Measurements from ENCODE around the gene FYB1. TPM values are rescaled to one million over a fixed set of nuclear protein-coding genes. Genes with fewer than 3 reads are reported as not detected.
"Not testable (repeated sequence)": the region's sequence is repeated elsewhere in the genome, so short reads cannot be mapped to it uniquely, and the experiment has no call there.

Gene FYB1
- total RNA-seq, 2 donors from 2014 or later = 161 to 168 TPM

- DNase-seq (ENCODE audit: low spot score in 2 of 2); H3K36me3 Mint-ChIP-seq; ATAC-seq; H3K9me3 Mint-ChIP-seq; H3K27ac Mint-ChIP-seq: not testable (repeated sequence)
These were observed 15.1 kb upstream of the FYB1 start for GRCh38 chr5:39234494-39234893.

GRCh38 chr5:39233783-39234182, 14.4 kb upstream of the FYB1 start:
- no peak for DNase-seq (ENCODE audit: low spot score in 2 of 2)
- ATAC-seq = no peak
- no peaks in the 10 kb centered on the region for H3K9me3 Mint-ChIP-seq
- H3K27ac Mint-ChIP-seq = no peak overlapping the region
- H3K36me3 Mint-ChIP-seq = no peaks in the 10 kb centered on the region

DNA sequence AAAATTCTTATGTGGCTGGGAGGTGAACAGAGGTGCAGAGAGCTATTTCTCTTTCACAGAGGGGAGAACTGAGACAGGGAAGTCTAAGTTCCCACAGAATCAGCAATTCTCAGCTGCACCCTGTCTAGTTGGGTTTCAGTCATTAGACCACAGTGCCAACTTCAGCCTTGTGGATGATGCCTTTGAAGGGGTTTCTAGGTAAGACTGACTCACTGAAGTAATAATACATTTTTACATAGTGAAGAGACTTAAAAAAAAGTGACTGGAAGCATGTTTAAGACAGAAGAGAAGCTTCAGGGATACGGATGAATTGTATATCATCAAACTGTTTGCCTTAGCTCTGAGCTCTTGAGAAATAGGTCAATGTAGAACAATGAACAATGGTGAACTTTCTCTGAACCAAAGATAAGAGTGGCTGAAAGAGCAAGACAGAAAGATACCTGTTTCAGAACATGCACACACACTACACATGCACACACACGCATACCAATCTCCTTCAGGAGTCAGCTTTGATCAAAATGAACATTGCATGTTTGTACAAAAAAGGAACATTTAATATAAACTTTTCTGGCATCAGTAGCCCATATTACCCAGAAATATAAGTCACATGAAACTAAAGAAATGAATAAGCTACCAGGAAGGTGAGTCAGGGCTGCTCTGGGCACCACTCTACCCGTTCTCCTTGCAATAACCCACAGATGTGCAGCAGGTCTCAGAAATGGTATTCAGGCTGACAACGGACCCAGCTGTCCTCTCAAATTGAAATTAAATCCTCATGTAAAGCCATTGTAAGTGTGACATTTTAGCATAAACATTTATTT, 12.6 kb upstream of the FYB1 start:
- ATAC-seq (peak; percentile 94), DNase-seq (ENCODE audit: low spot score in 2 of 2) (peak in 1 of 2 donors; percentile 44)
- Mint-ChIP-seq H3K36me3 (no peaks in the 10 kb centered on the region), H3K27ac (peak overlapping the region; percentile 95 to 97), H3K9me3 (no peaks in the 10 kb centered on the region)

- no peak overlapping the region for H3K27ac Mint-ChIP-seq
- no peaks in the 10 kb centered on the region for H3K36me3 Mint-ChIP-seq
- H3K9me3 Mint-ChIP-seq = no peaks in the 10 kb centered on the region
- DNase-seq (ENCODE audit: low spot score in 2 of 2) (no peak), ATAC-seq (no peak)
These were observed 9.2 kb upstream of the FYB1 start for GRCh38 chr5:39228596-39228995.

- ATAC-seq = no peak
- no peak for DNase-seq (ENCODE audit: low spot score in 2 of 2)
- H3K27ac Mint-ChIP-seq = peak overlapping the region in 1 of 2 donors; percentile 66
- no peaks in the 10 kb centered on the region for H3K36me3 Mint-ChIP-seq
- no peaks in the 10 kb centered on the region for H3K9me3 Mint-ChIP-seq
These were observed 7.2 kb upstream of the FYB1 start for GRCh38 chr5:39226558-39226957.

DNA sequence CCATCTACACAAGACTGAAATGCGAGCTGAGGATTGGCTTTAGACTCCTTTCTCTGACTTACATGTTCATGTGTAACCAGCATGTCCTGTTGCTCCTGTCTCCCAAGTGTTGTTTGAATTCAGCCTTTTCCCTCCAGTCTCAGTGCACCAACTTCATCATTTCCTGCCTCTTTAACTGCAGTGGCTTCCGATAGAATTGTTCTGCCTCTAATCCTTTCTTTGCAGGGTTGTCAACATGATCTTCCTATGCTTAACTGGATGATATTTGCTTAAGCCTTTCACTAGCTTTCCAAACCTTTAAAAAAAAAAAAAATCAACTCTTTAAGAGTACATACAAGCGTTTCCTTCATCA, 6.7 kb upstream of the FYB1 start:
- ATAC-seq = no peak
- no peak for DNase-seq (ENCODE audit: low spot score in 2 of 2)
- Mint-ChIP-seq H3K9me3 (no peaks in the 10 kb centered on the region), H3K27ac (peak overlapping the region in 1 of 2 donors; percentile 66), H3K36me3 (no peaks in the 10 kb centered on the region)

GRCh38 chr5:39225405-39226099, 6.2 kb upstream of the FYB1 start:
- DNase-seq (ENCODE audit: low spot score in 2 of 2) (no peak), ATAC-seq (no peak)
- Mint-ChIP-seq H3K9me3 (no peaks in the 10 kb centered on the region), H3K36me3 (no peaks in the 10 kb centered on the region), H3K27ac (peak overlapping the region in 1 of 2 donors; percentile 66)

DNA sequence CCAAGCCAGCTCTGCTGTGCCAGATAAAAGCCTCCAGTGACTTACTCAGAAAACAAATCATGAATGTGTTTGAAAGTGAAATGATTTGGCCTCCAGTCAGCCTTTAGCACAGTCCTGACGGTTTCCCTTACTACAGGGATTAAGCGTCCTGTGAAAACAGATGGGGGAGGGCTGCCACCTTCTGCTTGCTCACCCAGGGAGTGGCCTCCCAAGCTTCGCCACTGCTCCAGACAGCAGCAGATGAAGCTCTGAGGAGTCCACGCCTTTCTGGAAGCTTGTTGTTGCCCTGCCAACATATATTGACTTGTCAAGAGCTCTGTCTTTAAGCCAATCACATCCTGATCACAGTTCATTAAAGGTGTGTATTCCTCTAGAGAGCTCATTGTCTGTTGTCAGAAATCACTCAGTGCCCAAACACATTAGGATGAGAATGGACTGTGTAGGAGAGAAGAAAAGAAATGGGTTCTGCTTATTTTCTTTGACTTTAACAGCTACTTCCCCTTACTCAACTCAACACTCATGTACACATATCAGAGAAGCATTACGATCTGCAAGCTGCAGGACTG, 4.9 kb upstream of the FYB1 start:
- no peak overlapping the region for H3K27ac Mint-ChIP-seq
- ATAC-seq (peak; percentile 59 to 61), DNase-seq (ENCODE audit: low spot score in 2 of 2) (no peak)
- H3K9me3 Mint-ChIP-seq = peaks cover 0 to 8% of the 10 kb centered on the region in 2 donors
- H3K36me3 Mint-ChIP-seq = no peaks in the 10 kb centered on the region

DNA sequence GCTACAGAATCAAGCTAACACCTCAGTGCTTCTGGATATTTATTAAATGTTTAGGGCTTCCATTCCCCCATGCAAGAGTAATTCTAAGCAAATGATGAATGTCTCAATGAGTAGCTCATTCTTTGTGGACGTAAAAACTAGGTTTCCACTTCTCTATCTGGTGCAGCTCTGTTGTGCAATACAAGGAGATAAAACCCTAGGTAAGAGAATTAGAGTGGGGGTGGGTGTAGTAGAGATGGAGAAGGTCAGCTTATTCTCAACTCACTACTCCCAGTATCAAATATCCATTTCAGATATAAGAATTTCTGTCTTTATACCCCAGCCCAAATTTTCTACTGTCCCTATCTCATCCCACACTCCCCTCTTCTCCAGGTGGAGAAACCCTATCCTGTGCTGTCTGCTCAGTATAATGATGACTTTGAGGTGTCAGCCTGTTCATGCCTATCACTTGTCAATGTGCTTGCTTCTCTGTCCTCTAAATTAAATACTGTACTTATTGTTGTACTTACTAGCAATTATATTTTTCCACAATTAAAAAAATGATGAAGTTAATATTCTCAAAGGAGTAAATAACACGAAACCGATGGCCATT, 4.3 kb upstream of the FYB1 start:
- DNase-seq (ENCODE audit: low spot score in 2 of 2) (no peak), ATAC-seq (no peak)
- no peaks in the 10 kb centered on the region for H3K36me3 Mint-ChIP-seq
- H3K27ac Mint-ChIP-seq = no peak overlapping the region
- H3K9me3 Mint-ChIP-seq = peaks cover 0 to 8% of the 10 kb centered on the region in 2 donors

DNA sequence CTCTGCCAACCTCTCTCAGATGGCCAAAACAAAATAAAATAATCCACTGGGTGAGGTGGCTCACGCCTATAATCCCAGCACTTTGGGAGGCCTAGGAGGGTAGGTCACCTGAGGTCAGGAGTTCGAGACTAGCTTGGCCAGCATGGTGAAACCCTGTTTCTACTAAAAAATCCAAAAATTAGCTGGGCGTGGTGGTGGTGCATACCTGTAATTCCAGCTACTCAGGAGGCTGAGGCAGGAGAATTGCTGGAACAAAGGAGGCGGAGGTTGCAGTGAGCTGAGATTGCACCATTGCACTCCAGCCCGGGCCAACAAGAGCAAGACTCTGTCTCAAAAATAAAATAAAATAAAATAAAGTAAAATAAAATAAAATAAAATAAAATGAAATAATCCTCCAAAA, 2.3 kb upstream of the FYB1 start:
- H3K27ac Mint-ChIP-seq; H3K36me3 Mint-ChIP-seq; H3K9me3 Mint-ChIP-seq; DNase-seq (ENCODE audit: low spot score in 2 of 2); ATAC-seq: not testable (repeated sequence)

DNA sequence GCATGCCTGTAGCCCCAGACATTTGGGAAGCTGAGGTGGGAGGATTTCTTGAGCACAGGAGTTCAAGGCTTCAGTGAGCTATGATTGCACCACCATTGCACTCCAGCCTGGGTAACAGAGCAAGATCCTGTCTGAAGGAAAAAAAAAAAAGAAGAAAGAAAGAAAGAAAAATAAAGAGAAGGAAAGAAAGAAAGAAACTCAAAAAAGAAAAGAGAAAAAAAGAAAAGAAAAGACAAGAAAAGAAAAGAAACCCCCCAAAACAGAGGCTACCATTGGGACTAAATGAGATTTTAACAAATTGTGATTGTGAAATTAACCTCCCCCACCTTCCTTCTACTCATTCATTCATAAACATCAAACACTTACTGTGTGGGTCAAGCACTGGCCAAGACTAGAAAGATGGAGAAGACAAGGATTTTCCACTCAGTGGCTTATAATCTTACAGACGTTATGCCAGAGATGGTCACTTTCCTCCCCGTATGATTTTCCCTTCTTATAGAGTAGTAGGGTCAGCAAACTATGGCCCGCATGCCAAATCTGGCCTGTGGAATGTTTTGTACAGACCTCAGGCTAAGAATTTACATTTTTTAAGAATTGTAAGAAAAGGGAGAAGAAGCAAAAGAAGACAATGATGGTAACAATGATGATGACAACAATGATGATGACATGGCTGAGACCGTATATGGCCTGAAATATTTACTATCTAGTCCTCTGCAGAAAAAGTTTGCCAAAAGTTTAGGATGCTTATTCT, 1.1 kb upstream of the FYB1 start:
- Mint-ChIP-seq H3K36me3 (no peaks in the 10 kb centered on the region), H3K27ac (peak overlapping the region in 1 of 2 donors; percentile 41), H3K9me3 (peaks cover 0 to 8% of the 10 kb centered on the region in 2 donors)
- no peak for DNase-seq (ENCODE audit: low spot score in 2 of 2)
- no peak for ATAC-seq

DNA sequence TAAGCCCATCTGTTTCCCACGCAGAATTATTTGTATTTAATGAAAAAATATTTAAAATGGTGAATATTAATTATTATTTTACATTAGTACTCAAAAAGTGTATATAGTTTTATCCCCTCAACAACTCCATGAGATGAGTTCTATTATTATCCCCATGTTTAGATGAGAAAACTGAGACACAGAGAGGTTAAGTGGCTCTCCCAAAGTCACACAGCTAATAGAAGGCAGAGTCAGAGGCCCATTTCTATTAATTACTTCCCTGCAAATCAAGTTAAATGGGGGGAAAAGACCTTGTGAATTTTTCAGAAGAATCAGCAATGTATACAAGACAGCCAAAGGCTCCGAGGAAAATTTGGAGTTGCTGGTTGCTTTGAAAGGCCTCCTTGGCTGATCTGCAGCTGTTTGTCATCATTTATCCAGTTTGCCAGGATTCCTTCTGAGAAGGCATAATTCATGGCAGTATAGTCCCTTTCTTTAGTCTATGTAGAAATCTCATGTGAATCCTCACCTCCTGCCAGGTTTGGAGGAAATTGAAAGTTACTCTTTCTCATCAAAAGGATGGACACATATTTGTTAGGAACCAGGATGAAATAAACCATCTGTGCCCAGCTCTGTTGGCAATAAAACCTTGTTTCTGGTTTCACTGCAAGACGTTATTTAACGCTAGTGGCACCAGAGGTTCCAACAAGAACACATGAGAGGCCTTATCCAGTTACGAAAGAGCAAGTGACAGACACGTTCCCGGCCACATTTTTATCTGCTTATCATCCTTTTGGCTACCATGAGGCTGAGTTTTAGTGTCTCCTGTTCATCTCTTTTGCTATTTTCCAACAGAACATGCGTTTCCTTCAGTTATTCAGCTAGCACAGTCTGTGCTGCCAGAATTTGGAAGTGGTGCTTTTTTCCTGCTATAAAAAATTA, 621 bp downstream of the FYB1 start:
- DNase-seq (ENCODE audit: low spot score in 2 of 2) (no peak), ATAC-seq (no peak)
- Mint-ChIP-seq H3K36me3 (no peaks in the 10 kb centered on the region), H3K9me3 (peaks cover 0 to 8% of the 10 kb centered on the region in 2 donors), H3K27ac (peak overlapping the region in 1 of 2 donors; percentile 83)

- ATAC-seq (peak; percentile 77 to 80), DNase-seq (ENCODE audit: low spot score in 2 of 2) (peak; percentile 80 to 85)
- Mint-ChIP-seq H3K36me3 (no peaks in the 10 kb centered on the region), H3K27ac (peak overlapping the region; percentile 83 to 96), H3K9me3 (peaks cover 0 to 8% of the 10 kb centered on the region in 2 donors)
These were observed 1.7 kb downstream of the FYB1 start for GRCh38 chr5:39217365-39218281.

DNA sequence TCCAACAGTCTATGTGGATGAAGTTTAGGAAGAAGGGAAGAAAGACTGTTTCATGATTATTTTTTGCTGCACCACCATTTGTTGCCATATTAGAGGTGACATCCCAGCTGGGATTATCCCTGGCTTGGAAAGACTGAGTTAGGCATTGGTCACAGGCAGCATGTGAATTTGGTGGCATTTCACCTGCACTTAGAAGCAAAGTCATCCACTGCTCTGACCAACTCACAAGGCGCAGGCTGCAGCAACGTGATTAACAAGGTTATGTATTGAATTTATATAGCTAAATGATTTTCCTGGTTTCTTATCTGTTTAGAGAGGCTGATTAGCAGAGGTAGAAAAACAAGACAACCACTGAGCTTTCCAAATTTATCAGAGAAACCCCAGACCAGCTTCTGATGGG, 2.7 kb downstream of the FYB1 start:
- Mint-ChIP-seq H3K27ac (peak overlapping the region; percentile 83 to 96), H3K9me3 (peaks cover 0 to 8% of the 10 kb centered on the region in 2 donors), H3K36me3 (peaks cover 0 to 3% of the 10 kb centered on the region in 2 donors)
- ATAC-seq (peak in 1 of 2 donors; percentile 31), DNase-seq (ENCODE audit: low spot score in 2 of 2) (no peak)

DNA sequence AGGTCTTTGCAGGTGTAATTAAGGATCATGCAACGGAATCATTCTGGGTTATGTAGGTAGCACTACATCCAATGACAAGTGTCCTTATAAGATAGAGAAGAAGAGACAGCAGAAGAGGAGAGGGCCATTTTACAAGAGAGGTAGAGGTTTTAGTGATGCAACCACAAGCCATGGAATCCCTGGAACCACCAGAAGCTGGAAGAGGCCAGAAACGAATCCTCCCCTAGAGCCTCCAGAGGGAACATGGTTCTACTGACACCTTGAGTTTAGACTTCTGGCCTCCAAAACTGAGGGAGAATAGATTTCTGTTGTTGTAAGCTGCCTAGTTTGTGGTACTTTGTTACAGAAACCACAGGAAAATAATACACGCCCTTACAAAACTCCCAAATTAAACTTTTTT, 3.5 kb downstream of the FYB1 start:
- ATAC-seq = no peak
- H3K27ac Mint-ChIP-seq = peak overlapping the region; percentile 83 to 86

More for the DNA sequence above, 3.5 kb downstream of the FYB1 start:
- Mint-ChIP-seq H3K9me3 (peaks cover 0 to 8% of the 10 kb centered on the region in 2 donors), H3K36me3 (peaks cover 0 to 6% of the 10 kb centered on the region in 2 donors)
- DNase-seq (ENCODE audit: low spot score in 2 of 2) = no peak

Measured in activated naive CD4-positive, alpha-beta T cell treated with anti-CD3 and anti-CD28 coated beads, Interleukin-2, amount 50 U/mL, for 72 hours (primary cell).